ENCODE results near the gene NFIB. TPM values are rescaled to one million over a fixed set of nuclear protein-coding genes. Genes with fewer than 3 reads are reported as not detected.

Gene NFIB
- total and polyA plus RNA-seq, 2 experiments from 2014 or later: 5.3 to 6.0 TPM

- Histone ChIP-seq H3K9me3 (ENCODE audit: low read depth) (no peaks in the 10 kb centered on the region), H3F3A (ENCODE audit: insufficient read depth) (peaks cover 10% of the 10 kb centered on the region; the same call in 1 of the 2 replicates), H3K9me2 (ENCODE audit: insufficient read depth) (no peaks in the 10 kb centered on the region), H3K27me3 (replicated peaks; ENCODE audit: insufficient read depth) (no peaks in the 10 kb centered on the region), H3K4me1 (ENCODE audit: insufficient read depth) (peaks cover 38% of the 10 kb centered on the region), H3K9ac (no peak overlapping the region), H3K4me2 (ENCODE audit: unreplicated experiment) (no peak overlapping the region), H3K27ac (no peak overlapping the region), H3K36me3 (ENCODE audit: low read depth) (no peaks in the 10 kb centered on the region), H4K20me1 (ENCODE audit: insufficient read depth) (no peaks in the 10 kb centered on the region), H3K4me3 (no peak overlapping the region), H3K79me2 (ENCODE audit: insufficient read depth) (no peaks in the 10 kb centered on the region), H2AFZ (no peak overlapping the region)
- TF ChIP-seq EZH2 (IDR thresholded peaks at IDR 0.05; ENCODE audit: insufficient read depth, poor library complexity, severe bottlenecking) (no peak), EZH2phosphoT487 (IDR thresholded peaks at IDR 0.05; ENCODE audit: insufficient read depth, low read depth) (no peak)
- in situ Hi-C loops (cut with MboI): no loop called here
- DNase-seq: no peak
- WGBS, 2 experiments (ENCODE audit: low coverage in 1 of 2, low lambda C conversion rate in 2 of 2, missing lambda C conversion rate in 2 of 2): 95 to 98% methylated on average over 2 of the region's 2 CpGs
Observed at GRCh38 chr9:14214693-14215092, 99.2 kb downstream of the NFIB start.

- H3K79me2 ChIP-seq (ENCODE audit: insufficient read depth): no peaks in the 10 kb centered on the region
- H3K9me3 ChIP-seq (ENCODE audit: low read depth): no peaks in the 10 kb centered on the region
- H3K27me3 ChIP-seq (replicated peaks; ENCODE audit: insufficient read depth): no peaks in the 10 kb centered on the region
- H3K27ac ChIP-seq: no peak overlapping the region
- in situ Hi-C loops (cut with MboI): no loop called here
- no peaks in the 10 kb centered on the region for H4K20me1 ChIP-seq (ENCODE audit: insufficient read depth)
- no peaks in the 10 kb centered on the region for H3K36me3 ChIP-seq (ENCODE audit: low read depth)
- H3K4me2 ChIP-seq (ENCODE audit: unreplicated experiment): no peak overlapping the region
- H3F3A ChIP-seq (ENCODE audit: insufficient read depth): peaks cover 10% of the 10 kb centered on the region; the same call in 1 of the 2 replicates
- peaks cover 34% of the 10 kb centered on the region for H3K4me1 ChIP-seq (ENCODE audit: insufficient read depth)
- no peak for DNase-seq
- H2AFZ ChIP-seq: no peak overlapping the region
- H3K9ac ChIP-seq: no peak overlapping the region
- H3K4me3 ChIP-seq: no peak overlapping the region
- no peaks in the 10 kb centered on the region for H3K9me2 ChIP-seq (ENCODE audit: insufficient read depth)
- WGBS, 2 experiments (ENCODE audit: low coverage in 1 of 2, low lambda C conversion rate in 2 of 2, missing lambda C conversion rate in 2 of 2): 96 to 97% methylated on average over 3 of the region's 3 CpGs
- TF ChIP-seq EZH2 (IDR thresholded peaks at IDR 0.05; ENCODE audit: insufficient read depth, poor library complexity, severe bottlenecking) (no peak), EZH2phosphoT487 (IDR thresholded peaks at IDR 0.05; ENCODE audit: insufficient read depth, low read depth) (no peak)
Observed at GRCh38 chr9:14214065-14214684, 99.8 kb downstream of the NFIB start.

GRCh38 chr9:14213504-14213903 is 100.4 kb downstream of the NFIB start:
- Histone ChIP-seq H3K36me3 (ENCODE audit: low read depth) (no peaks in the 10 kb centered on the region), H3K9me3 (ENCODE audit: low read depth) (no peaks in the 10 kb centered on the region), H3K9ac (no peak overlapping the region), H3K4me3 (no peak overlapping the region), H3K4me1 (ENCODE audit: insufficient read depth) (peaks cover 34% of the 10 kb centered on the region), H3K4me2 (ENCODE audit: unreplicated experiment) (no peak overlapping the region), H3F3A (ENCODE audit: insufficient read depth) (peaks cover 10% of the 10 kb centered on the region; the same call in 1 of the 2 replicates), H3K27ac (no peak overlapping the region), H3K27me3 (replicated peaks; ENCODE audit: insufficient read depth) (no peaks in the 10 kb centered on the region), H2AFZ (no peak overlapping the region), H3K79me2 (ENCODE audit: insufficient read depth) (no peaks in the 10 kb centered on the region), H4K20me1 (ENCODE audit: insufficient read depth) (no peaks in the 10 kb centered on the region), H3K9me2 (ENCODE audit: insufficient read depth) (no peaks in the 10 kb centered on the region)
- in situ Hi-C loops (cut with MboI): no loop called here
- 90 to 93% methylated on average over 2 of the region's 2 CpGs for WGBS, 2 experiments (ENCODE audit: low coverage in 1 of 2, low lambda C conversion rate in 2 of 2, missing lambda C conversion rate in 2 of 2)
- DNase-seq: no peak
- TF ChIP-seq EZH2phosphoT487 (IDR thresholded peaks at IDR 0.05; ENCODE audit: insufficient read depth, low read depth) (no peak), EZH2 (IDR thresholded peaks at IDR 0.05; ENCODE audit: insufficient read depth, poor library complexity, severe bottlenecking) (no peak)

- Histone ChIP-seq H4K20me1 (ENCODE audit: insufficient read depth) (no peaks in the 10 kb centered on the region), H3K36me3 (ENCODE audit: low read depth) (no peaks in the 10 kb centered on the region), H3K9me2 (ENCODE audit: insufficient read depth) (no peaks in the 10 kb centered on the region), H3K4me2 (ENCODE audit: unreplicated experiment) (no peak overlapping the region), H3K79me2 (ENCODE audit: insufficient read depth) (no peaks in the 10 kb centered on the region), H2AFZ (no peak overlapping the region), H3K4me1 (ENCODE audit: insufficient read depth) (peaks cover 34% of the 10 kb centered on the region), H3K27ac (no peak overlapping the region), H3K9me3 (ENCODE audit: low read depth) (no peaks in the 10 kb centered on the region), H3K27me3 (replicated peaks; ENCODE audit: insufficient read depth) (no peaks in the 10 kb centered on the region), H3F3A (ENCODE audit: insufficient read depth) (peaks cover 10% of the 10 kb centered on the region; the same call in 1 of the 2 replicates), H3K4me3 (no peak overlapping the region), H3K9ac (no peak overlapping the region)
- in situ Hi-C loops (cut with MboI): no loop called here
- TF ChIP-seq EZH2phosphoT487 (IDR thresholded peaks at IDR 0.05; ENCODE audit: insufficient read depth, low read depth) (no peak), EZH2 (IDR thresholded peaks at IDR 0.05; ENCODE audit: insufficient read depth, poor library complexity, severe bottlenecking) (no peak)
- no peak for DNase-seq
- WGBS, 2 experiments (ENCODE audit: low coverage in 1 of 2, low lambda C conversion rate in 2 of 2, missing lambda C conversion rate in 2 of 2): 87 to 88% methylated on average over 5 of the region's 5 CpGs
Observed at GRCh38 chr9:14212697-14213420, 101.1 kb downstream of the NFIB start.

All from GM23248 (cell line).